OCI-M2 (cell line): Measurements from ENCODE around the gene BCL6B.

Source experiments
- DNase-seq: peaks from one replicate; lab custom pipeline; 2025; ENCODE audit not compliant: unreplicated experiment; lab: John Stamatoyannopoulos, UW

Gene BCL6B

DNA sequence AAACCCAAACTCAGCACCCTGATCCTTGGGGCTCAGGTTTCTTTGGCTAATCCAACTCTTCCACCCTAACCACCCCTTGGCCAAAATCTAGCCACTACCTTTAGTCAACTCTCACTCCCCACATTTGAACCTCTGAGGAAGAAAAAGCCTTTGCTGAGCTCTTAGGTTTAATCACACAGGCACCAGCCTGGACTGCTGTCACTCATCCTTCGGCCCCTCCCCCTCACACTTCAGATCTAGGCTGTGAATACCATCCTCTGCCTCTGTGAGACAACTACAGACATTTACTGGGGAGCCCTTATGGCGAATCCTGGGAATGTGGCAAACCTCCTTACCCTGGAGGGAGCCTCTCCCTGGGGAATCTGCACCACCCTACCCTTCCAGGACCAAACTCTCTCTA is 15.7 kb upstream of the BCL6B start:
- DNase-seq = no peak

DNA sequence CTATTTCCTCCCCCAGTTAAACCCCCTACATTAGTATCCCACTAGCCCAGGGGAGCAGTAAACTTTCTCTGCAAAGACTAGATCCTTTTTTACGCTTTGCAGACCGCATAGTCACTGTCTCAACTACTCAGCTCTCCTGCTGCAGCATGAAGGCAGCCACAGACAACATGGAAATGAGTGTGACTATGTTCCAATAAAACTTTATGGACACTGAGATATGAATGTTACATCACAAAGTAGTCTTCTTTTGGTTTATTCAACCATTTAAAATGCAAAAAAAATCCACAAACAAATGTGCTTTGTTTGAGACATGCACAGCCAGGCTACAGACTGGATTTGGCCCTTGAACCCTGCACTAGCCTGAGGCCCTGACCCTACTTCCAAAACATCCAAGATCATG is 12.3 kb upstream of the BCL6B start:
- DNase-seq = no peak

DNA sequence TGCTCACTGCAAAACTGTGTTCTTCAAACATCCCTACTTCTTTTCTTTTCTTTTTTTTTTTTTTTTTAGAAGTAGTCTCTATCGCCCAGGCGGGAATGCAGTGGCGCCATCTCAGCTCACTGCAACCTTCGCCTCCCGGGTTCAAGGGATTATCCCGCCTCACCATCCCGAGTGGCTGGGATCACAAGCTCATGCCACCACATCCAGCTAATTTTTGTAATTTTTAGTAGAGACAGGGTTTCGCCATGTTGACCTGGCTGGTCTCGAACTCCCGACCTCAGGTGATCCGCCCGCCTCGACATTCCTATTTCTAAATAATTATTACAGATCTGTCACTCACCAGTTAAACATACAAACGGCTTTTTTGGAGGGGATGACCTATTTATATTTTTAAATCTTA is 11.4 kb upstream of the BCL6B start:
- no peak for DNase-seq

GRCh38 chr17:7011942-7012254 is 11.0 kb upstream of the BCL6B start:
- DNase-seq = no peak

GRCh38 chr17:7014261-7014994 is 8.4 kb upstream of the BCL6B start:
- DNase-seq = peak; percentile 79

- DNase-seq = no peak
These were observed 7.6 kb upstream of the BCL6B start for GRCh38 chr17:7014995-7015958.

DNA sequence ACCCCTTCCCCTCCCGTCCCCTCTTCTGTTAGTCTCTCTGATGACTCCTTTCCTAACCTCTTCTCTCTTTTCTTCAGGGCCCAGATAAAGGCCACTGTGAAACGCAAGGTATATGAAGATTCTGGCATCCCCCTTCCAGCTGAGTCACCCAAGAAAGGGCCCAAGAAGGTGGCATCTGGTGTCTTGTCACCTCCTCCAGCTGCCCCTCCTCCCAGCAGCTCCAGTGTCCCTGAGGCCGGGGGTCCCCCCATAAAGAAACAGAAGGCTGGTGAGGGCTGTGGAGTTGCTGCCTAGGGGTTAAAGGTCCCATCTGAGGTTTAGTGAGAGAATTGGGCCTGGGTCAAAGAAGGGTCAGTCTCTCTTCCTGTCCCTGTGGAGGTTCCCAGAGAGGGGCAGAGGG is 6.4 kb upstream of the BCL6B start:
- DNase-seq = no peak

DNA sequence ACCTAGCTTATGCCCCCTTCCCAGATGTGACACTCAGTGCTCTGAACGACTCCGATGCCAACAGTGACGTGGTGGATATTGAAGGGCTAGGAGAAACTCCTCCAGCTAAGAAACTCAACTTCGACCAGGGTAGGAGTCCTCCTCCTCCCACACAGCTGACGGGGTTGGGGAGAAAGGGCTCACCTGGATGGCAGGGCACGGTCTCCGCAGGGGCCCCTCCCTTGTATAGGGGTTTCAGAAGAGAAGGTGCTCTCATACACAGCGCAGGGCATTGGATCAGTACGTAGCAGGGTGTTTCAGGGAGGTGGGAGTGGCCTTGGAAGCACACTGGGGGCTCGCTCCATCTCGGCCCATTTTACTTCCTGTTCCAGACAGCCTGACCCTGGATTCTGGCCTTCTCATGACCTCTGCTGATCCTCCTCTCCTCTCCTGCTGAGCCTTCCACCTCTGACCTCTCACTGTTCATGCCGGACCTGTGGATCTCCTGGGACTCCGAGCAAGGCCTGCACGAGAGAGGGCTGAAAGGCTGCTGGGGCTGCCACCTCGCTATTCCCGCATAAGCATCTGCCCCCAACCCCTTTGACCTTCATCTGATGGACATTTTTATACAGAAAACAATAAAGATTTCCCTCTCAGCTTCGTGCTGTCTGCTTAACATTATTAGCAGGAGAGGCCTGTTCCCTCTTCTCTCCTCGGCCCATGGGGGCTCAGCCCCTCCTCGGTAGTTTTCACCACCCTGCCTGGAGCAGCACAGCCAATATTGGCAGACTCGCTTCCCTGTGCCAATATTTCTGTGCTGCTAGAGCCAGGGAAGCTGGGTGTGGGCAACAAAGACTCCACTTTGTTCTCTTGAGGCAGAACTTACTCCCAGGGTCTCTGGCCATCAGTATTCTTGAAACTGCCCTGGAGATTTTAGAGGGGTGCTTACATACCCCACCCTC is 5.7 kb upstream of the BCL6B start:
- DNase-seq = no peak

DNA sequence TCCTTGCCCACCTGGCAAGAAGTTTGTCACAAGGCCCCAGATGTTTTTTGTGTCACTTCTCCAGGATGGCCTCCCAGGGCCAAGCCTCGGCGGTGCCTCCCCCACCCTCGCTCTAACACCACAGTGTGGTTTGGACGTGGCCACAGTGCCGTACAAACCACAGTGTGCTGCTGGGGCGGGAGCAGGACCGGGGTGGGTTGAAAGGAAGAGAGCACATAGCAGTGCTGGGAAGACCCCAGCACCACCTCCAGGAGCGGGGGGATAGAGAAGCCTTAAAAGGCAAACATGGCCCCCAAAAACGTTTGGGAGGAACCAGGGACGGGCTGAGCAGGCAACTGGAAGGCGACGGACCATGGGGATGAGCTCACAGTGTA is 5.0 kb upstream of the BCL6B start:
- DNase-seq = no peak

GRCh38 chr17:7018331-7018964 is 4.4 kb upstream of the BCL6B start:
- no peak for DNase-seq

DNA sequence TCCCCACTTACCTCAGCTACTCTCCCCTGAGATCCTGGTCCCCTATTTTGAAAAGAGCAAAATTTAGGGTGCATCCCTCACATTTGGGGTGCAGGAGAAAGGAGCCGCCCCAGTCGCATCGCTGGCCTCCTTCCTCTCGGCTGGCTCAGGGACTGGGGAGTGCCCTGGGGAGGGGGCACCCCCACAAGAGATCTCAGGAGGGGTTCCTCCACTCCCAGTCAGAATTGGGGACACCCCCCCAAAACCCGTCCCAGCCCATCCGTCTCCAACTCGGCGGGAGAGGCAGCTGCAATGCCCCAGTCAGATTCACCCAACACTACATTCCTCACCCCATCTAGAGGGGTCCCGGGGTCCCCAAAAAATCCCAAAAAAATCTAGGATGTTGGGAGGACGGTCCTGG is 3.5 kb upstream of the BCL6B start:
- no peak for DNase-seq

GRCh38 chr17:7019839-7020519 is 2.9 kb upstream of the BCL6B start:
- no peak for DNase-seq

GRCh38 chr17:7020894-7021664 is 1.8 kb upstream of the BCL6B start:
- no peak for DNase-seq

DNA sequence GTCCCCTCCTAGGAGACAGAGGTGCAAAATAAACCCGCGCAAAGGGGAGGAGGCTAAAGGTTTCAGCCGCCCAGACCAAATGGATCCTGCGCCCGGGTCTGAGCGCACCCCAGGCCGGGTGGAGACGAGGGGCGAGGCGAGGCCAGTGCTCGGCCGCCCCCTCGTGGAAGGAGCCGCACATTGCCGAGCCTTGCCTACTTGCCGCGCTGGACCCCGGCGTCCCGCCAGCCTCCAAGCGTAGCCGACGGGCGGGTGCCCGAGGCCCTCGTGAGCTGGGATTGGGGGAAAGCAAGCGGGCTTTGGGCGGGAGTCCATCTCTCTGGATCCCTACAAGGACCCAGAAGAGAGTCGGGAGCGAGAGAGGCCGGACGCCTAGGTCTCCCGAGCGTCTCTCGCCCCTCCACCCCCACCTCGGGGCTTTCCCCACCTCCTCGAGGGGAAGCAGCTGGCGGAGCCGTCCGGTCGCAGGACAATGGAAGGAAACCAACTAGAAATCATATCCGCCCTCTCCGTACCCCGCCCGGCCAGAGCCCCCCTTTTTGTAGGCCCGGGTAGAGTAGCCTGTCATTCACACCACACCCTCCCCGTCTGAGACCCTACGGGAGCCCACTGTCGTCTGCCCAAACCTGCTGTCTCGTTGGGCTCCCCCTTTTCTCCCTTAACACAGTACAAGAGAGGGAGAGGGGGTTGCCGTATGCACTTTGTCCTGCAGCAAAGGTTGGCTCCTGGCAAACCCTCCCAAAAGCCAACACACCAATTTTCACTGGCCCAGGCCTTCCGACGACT is 664 bp upstream of the BCL6B start:
- DNase-seq = no peak

DNA sequence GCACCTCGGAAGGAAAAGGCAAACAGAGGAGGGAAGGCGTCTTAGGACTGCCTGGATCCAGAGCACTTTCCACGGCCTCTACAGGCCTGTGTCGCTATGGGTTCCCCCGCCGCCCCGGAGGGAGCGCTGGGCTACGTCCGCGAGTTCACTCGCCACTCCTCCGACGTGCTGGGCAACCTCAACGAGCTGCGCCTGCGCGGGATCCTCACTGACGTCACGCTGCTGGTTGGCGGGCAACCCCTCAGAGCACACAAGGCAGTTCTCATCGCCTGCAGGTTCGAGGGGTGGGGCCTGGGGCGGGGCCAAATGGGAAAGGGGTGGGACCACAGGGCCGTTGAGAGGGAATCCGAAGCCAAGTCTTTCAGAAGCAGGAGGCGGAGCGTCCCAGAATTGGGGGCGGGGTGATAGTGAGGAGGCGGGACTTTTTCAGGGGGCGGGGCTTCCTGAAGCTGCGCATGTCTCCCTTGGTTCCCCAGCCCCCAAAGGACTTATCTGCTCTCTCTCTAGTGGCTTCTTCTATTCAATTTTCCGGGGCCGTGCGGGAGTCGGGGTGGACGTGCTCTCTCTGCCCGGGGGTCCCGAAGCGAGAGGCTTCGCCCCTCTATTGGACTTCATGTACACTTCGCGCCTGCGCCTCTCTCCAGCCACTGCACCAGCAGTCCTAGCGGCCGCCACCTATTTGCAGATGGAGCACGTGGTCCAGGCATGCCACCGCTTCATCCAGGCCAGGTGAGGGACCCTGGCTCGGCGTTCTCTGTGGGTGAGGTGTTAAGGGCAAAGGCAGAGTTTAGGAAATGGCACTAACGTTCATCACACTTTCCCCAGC is 939 bp downstream of the BCL6B start:
- peak; percentile 97 for DNase-seq

DNA sequence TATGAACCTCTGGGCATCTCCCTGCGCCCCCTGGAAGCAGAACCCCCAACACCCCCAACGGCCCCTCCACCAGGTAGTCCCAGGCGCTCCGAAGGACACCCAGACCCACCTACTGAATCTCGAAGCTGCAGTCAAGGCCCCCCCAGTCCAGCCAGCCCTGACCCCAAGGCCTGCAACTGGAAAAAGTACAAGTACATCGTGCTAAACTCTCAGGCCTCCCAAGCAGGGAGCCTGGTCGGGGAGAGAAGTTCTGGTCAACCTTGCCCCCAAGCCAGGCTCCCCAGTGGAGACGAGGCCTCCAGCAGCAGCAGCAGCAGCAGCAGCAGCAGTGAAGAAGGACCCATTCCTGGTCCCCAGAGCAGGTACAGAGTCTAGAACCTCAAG is 1.5 kb downstream of the BCL6B start:
- no peak for DNase-seq

DNA sequence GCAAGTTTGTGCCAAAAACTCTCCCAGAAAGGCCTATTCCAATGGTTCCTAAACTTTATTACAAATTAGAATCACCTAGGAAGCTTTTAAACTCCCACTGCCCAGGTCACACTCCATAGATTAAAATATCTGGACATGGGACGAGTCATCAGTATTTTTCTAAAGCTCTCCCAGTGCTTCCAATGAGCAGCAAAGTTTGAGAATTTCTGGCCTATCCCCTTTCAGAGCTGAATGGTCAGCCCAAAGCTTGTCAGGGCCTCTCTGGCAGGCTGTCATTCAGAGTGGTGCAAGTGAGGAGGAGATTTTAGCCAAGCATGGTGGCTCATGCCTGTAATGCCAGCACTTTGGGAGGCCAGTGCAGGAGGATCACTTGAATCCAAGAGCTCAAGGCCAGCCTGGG is 2.4 kb downstream of the BCL6B start:
- DNase-seq = no peak
